GM21390 (cell line): Measurements from ENCODE around the gene DZIP1.

Experiments used
- ATAC-seq: cut with Tn5 transposase; IDR thresholded peaks from one replicate; pipeline ENCODE4 v1.9.1; 2021; ENCODE audit not compliant: unreplicated experiment

DZIP1 gene

DNA sequence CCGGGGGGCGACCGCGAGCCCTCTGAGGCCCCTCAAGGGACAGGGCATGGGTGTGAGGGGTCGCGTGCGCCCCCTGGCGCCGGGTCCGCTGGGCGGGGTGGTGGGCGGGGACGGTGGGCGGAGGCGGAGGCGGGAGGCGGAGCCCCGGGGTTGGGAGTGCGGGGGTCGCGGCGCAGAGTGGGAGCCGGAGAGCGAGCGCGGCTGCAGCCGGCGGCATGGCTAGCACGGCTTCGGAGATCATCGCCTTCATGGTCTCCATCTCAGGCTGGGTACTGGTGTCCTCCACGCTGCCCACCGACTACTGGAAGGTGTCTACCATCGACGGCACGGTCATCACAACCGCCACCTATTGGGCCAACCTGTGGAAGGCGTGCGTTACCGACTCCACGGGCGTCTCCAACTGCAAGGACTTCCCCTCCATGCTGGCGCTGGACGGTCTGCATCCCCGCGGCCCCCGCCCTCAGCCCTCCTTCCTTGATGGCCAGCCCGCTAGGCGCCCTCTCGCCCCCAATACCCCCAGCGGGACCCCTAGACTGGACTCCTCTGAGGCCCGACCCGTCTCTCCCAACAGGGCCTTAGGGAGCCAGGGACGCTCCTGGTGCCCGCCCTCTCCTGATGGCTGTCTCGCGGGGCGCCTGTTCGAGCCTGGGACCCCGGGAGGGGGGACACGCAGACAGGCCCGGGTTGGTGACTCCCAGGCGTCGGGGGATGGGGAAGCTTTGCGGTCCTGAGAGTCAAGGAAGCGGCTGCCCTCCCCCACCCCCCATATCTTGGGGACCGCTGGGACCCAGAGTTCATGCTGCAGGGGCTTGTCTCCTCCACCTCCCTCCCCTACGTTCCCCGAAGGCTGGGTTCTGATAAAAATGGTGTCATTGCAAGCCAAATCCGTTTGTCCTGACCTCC, 91.7 kb downstream of the DZIP1 start, which contains the start of gene CLDN10:
Gene CLDN10, plus strand, starts transcription at position 182 of the 903 bp plus-strand sequence. Its CDS starts 34 bp downstream, at position 216.
- ATAC-seq, result no peak

DNA sequence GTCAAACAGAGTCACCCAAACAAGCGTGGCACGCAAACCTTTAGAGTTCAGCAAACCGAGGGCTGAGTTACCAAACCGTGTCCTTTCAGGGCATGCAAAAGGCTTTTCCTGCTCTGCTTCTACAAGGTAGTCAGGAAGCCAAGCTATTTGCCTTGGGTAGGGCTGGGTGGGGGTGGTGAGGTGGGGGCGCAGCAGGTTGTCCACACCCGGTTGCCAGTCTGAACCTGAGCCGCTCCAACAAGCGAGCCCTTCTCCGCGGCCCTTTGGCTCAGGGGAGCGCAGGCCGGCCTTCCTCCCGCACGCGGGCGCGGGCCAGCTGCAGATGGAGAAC, 92.3 kb downstream of the DZIP1 start:
- ATAC-seq, result no peak

DNA sequence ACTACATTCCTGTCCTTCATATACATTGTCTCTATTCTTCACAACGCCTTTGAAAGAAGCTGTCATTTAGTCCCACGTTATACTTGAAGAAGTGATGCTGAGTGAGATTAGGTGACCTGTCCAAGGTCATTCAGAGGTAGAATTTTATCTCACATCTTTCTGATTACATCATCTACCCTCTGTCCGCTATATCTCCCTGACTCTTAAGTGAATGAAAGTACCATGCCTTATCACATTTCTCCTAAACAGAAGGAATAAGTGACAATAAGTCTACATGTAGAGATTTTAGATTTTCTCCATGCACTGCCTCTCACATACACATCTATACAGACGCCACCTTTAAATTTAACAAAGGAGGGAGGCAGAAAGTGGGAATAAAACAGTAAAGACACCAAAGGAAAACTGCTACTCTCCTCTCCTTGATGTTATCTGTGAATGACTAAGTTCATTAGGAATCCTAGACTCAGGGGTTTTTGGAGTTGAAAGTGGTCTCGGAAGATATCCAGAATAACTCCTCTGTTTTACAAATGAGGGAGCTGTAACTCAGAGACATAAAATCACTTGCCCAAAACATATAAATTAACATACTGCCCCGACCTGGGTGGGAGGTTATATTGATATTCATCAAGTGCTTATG, 96.9 kb downstream of the DZIP1 start:
- no peak for ATAC-seq

DNA sequence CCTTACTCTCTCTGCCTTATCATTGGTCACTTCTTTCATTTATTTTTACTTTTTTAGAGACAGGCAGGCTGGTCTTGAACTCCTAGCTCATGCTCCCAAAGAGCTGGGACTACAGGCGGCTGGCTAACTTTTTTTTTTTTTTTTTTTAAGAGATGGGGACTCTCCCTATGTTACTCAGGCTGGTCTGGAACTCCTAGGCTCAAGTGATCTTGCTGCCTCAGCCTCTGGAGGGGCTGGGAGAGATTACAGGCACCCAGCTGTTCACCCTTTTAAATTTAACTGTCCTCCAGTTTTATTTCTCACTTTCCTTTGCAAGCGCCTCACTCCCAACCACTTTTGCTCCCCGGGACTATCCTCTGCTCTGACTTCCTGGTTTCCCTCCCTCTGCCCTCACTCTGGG, 97.6 kb downstream of the DZIP1 start:
- ATAC-seq, result no peak

DNA sequence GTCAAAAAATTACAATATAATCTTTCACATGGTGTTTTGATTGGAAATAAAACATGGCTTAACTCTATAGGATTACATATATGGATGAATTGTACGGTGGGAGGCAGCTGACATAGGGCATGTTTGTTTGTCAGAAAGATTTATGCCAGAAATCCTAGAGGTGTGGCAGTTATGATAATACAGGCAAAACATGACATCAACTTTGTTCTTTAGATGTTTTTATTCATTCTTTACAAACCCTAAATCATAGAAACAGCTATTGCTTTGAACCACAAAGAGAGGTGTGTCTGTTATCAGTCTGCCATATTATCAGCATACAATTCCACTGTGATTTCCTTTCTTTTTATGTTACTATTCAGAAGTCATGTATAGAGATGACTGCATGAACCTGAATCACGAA, 100.2 kb downstream of the DZIP1 start:
- no peak for ATAC-seq

DNA sequence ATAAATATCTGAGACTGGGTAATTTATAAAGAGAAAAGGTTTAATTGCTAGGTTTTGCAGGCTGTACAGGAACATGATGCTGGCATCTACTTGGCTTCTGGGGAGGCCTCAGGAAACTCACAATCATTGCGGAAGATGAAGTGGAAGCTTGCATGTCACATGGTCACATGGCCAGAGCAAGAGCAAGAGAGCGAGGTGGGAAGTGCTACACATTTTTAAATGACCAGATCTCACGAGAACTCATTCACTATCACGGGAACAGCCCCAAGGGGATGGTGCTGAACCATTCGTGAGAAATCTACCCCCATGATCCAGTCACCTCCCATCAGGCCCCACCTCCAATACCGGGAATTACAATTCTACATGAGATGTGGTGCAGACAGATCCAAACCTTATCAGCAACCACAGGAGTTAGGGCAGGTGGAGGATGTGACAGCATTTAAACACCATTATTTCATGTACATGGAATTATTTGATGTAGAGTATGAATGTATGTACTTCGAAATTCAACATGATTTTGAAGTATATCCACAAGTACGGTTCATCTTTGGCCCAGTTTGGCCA, 102.5 kb downstream of the DZIP1 start:
- no peak for ATAC-seq

DNA sequence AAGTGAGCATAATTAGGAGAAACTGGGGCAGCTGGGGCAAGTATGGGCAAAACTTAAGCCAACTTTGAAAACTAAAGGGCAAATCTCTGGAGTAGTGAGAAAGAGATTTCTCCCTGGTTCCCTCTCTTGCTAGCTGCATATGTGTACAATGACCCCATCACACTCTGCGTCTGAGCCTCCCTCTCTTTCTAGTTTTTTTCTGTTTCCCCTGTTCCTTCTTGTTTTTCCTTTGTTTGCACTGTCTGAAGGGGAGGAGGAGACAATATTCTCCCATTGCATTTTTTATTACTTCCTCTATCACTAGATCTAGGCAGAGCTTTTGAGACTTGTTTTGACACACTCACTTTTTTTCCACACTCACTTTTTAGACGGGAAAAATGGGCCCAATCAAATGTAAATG, 103.2 kb downstream of the DZIP1 start:
- ATAC-seq, result no peak

DNA sequence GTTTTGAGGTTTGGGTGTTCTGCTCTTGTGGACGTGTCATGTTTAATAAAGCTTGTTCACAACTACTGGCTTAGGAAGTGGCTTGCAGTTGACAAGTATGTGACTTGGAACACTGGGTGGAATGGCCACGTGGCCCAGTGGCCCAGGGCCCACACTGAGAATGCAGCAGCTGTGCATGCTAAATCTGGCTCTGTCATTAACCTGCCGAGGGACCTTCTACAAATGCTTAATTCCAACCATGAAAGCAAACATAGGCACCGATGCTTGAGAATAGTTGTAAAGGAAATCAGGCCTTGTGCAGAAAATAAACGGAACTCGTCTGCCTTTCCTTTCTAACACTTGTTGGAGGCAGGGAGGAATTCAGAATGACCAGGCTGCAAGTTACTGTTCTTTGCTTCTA, 103.6 kb downstream of the DZIP1 start:
- ATAC-seq, result no peak

DNA sequence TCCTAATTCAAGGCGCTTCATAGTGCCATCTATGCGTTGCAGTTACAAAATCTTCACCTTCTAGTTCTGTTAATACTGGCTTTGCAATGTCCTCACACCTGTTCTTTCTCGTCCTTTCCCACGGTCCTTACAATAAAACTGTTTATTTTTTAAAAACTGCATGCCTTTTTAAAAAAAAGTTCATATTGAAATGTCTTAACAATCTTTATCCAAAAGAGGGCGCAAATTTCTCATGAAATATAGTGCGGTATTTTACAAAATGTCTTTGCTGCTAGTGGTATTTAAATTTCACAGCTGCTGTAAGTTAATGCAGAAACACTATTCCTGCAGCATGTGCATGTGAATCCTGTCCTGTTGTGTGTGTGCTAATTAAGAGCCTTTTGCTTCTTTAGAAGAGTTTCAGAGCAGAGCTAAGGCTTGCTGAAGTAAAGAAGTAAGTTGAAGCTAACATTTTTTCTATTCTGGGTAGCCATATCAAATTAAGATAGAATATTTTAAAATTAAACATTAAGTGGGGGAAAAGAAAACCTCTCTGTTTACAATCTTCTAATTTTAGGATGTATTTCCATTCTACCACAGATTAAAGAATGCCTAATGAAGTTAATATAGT, 107.8 kb downstream of the DZIP1 start:
- no peak for ATAC-seq

DNA sequence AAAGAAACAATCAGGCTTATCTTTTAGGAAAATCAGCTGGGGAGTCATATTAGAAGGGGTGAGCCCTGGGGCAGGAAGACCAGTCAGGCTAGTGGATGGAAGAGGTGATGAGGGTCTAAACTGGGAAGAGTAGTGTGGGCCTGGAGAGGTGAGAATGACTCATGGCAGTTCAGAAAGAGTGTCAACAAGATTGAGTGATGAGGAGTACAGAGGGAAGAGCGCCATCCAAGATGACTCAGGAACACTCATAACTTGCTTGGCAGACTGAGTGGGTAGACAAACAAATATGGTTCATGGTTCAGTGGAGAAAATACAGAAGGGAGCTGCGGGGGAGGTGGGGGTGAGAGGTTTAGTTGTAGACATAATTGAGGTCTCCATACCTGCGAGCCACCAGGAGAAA, 109.3 kb downstream of the DZIP1 start:
- no peak for ATAC-seq

DNA sequence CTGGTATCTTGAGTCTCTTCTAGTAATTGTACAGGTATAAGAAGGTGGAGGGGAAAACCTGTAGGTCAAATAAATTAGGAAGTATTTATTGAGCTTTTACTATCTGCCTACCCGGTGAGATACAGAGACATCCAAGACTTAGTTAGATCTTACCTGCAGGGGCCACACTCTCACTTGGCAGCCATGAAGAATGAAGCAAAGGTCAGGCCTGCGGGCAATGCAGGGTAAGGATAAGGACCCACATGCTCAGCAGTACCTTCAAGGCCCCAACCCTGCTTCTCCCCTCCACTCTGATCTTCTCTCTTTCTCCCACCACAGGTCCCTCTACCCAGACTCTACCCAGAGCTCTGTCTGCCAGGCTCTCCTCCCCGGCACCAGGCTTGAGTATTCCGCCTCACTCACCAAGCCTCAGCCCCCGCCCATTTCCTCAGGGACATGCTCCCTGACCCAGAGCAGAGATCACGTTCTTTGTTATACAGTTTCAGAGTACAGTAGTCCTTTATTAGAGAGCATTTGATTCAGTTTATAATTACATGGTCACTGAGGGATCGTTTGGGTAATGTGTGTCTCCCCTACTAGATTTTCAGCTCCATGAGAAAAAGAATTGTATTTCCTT, 110.9 kb downstream of the DZIP1 start:
- no peak for ATAC-seq

DNA sequence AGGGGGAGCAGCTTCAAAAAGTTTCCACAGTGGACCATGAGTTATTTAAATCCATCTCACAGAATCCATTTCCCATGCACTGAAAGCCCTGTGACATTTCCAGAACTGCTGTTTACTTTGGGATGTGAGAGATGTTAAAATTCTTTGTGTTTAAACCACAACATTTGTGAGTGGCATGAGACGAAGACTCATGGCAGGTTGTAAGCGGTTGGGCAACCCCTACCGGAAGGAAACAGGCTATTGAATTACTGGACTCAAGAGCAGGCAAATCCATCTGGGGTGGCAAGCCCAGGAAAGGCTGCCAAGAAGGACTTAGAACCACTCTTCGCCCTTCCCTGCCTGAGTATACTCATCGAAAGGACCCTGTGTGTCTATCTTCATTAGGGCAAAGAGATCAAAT, 114.3 kb downstream of the DZIP1 start:
- ATAC-seq, result no peak
